ENCODE results near the gene PARD3. TPM values are rescaled to one million over a fixed set of nuclear protein-coding genes. Genes with fewer than 3 reads are reported as not detected.

The PARD3 gene
- total RNA-seq, 4 donors from 2014 or later = 42.6 to 63.6 (median 55.2) TPM

GRCh38 chr10:34294137-34294536 lies 521.0 kb downstream of the PARD3 start:
- TF ChIP-seq POLR2A (IDR thresholded peaks at IDR 0.05) (no peak), CTCF (IDR thresholded peaks at IDR 0.05) (no peak), EP300 (IDR thresholded peaks at IDR 0.05) (no peak)
- Histone ChIP-seq H3K4me1 (peaks cover 0 to 13% (median under 1%) of the 10 kb centered on the region in 4 donors), H3K4me3 (no peak overlapping the region), H3K9me3 (no peaks in the 10 kb centered on the region), H3K27ac (no peak overlapping the region), H3K36me3 (no peaks in the 10 kb centered on the region), H3K27me3 (no peaks in the 10 kb centered on the region)
- 93 to 94% methylated on average over 5 of the region's 5 CpGs for WGBS, 2 donors
- no peak for DNase-seq (ENCODE audit: low spot score in 2 of 2)

- Histone ChIP-seq H3K4me3 (no peak overlapping the region), H3K36me3 (no peaks in the 10 kb centered on the region), H3K27me3 (no peaks in the 10 kb centered on the region), H3K9me3 (no peaks in the 10 kb centered on the region), H3K27ac (no peak overlapping the region), H3K4me1 (peaks cover 0 to 10% (median 0%) of the 10 kb centered on the region in 4 donors)
- no peak for DNase-seq (ENCODE audit: low spot score in 2 of 2)
- 92 to 97% methylated on average over 2 of the region's 2 CpGs for WGBS, 2 donors
- TF ChIP-seq EP300 (IDR thresholded peaks at IDR 0.05) = no peak
- no peak for TF ChIP-seq CTCF (IDR thresholded peaks at IDR 0.05)
- TF ChIP-seq POLR2A (IDR thresholded peaks at IDR 0.05) = no peak
These were observed 522.4 kb downstream of the PARD3 start for GRCh38 chr10:34292675-34293074.

GRCh38 chr10:34292194-34292565 lies 522.9 kb downstream of the PARD3 start:
- H3K4me3 ChIP-seq = no peak overlapping the region
- H3K36me3 ChIP-seq = no peaks in the 10 kb centered on the region
- H3K9me3 ChIP-seq = no peaks in the 10 kb centered on the region
- 79 to 82% methylated on average over 4 of the region's 4 CpGs for WGBS, 2 donors
- H3K4me1 ChIP-seq = peaks cover 0 to 10% (median 0%) of the 10 kb centered on the region in 4 donors
- DNase-seq (ENCODE audit: low spot score in 2 of 2) = no peak
- H3K27me3 ChIP-seq = no peaks in the 10 kb centered on the region
- no peak overlapping the region for H3K27ac ChIP-seq
- TF ChIP-seq POLR2A (IDR thresholded peaks at IDR 0.05) (no peak), CTCF (IDR thresholded peaks at IDR 0.05) (no peak), EP300 (IDR thresholded peaks at IDR 0.05) (no peak)

GRCh38 chr10:34291466-34292193 lies 523.5 kb downstream of the PARD3 start:
- TF ChIP-seq POLR2A (IDR thresholded peaks at IDR 0.05) (no peak), CTCF (IDR thresholded peaks at IDR 0.05) (no peak), EP300 (IDR thresholded peaks at IDR 0.05) (no peak)
- H3K4me3 ChIP-seq = no peak overlapping the region
- no peak for DNase-seq (ENCODE audit: low spot score in 2 of 2)
- peaks cover 0 to 10% (median 0%) of the 10 kb centered on the region in 4 donors for H3K4me1 ChIP-seq
- no peak overlapping the region for H3K27ac ChIP-seq
- H3K27me3 ChIP-seq = no peaks in the 10 kb centered on the region
- no peaks in the 10 kb centered on the region for H3K36me3 ChIP-seq
- 77 to 85% methylated on average over 6 of the region's 6 CpGs for WGBS, 2 donors
- H3K9me3 ChIP-seq = no peaks in the 10 kb centered on the region

GRCh38 chr10:34290412-34291081 lies 524.5 kb downstream of the PARD3 start:
- H3K9me3 ChIP-seq = no peaks in the 10 kb centered on the region
- no peak overlapping the region for H3K4me3 ChIP-seq
- TF ChIP-seq EP300 (IDR thresholded peaks at IDR 0.05) = peak in 1 of 2 donors; percentile 19
- TF ChIP-seq CTCF (IDR thresholded peaks at IDR 0.05) = no peak
- TF ChIP-seq POLR2A (IDR thresholded peaks at IDR 0.05) = no peak
- H3K27ac ChIP-seq = no peak overlapping the region
- H3K27me3 ChIP-seq = no peaks in the 10 kb centered on the region
- no peaks in the 10 kb centered on the region for H3K36me3 ChIP-seq
- peaks cover 0 to 10% (median 0%) of the 10 kb centered on the region in 4 donors for H3K4me1 ChIP-seq
- DNase-seq (ENCODE audit: low spot score in 2 of 2) = no peak
- 96% methylated on average over 2 of the region's 2 CpGs for WGBS, 2 donors
